Hippocampal formation (tissue), 2 donors: ENCODE measurements around the gene GPR153.

ENCODE experiments used
- DNase-seq, 2 donors: peaks; one replicate each; lab custom pipeline; 2025; lab: John Stamatoyannopoulos, UW

GPR153 gene

DNA sequence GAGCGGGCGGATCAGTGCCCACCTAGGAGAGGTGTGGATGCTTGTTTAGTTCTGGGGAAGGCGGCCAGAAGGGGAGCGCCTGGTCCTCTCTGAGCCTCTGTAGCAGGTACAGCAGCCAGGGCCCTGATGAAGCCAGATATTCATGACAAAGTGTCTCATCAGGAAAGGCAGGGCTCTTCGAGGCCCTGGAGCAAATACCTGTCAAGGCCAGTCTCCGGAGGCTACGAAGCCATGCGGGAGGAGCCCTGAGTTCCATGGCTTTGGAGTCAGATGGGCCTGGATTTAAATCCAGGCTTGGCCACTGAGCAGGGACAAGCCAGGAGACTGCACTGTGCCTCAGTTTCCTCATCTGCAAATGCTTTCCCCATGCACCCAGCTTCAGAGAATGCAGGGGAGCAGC lies 25.4 kb upstream of the GPR153 start:
- no peak for DNase-seq

DNA sequence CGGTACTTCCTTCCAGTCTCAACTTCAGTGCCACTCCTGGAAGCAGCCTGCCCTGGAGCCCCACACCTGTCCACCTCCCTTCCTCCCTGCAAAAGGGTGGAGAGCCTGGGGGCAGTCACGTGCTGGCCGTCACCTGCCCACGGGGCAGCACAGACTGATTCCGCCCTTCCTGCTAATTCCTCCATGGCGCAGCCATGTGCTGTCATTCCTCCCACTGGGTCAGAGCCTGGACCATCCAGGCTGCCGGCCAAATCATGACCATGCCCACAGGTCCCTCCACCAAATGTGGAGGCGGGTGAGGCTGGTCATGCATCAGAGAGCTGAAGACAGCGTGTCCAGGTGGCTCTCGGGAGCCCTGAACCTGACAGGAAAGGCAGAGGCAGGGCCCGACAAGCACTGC lies 24.4 kb upstream of the GPR153 start:
- DNase-seq: no peak

DNA sequence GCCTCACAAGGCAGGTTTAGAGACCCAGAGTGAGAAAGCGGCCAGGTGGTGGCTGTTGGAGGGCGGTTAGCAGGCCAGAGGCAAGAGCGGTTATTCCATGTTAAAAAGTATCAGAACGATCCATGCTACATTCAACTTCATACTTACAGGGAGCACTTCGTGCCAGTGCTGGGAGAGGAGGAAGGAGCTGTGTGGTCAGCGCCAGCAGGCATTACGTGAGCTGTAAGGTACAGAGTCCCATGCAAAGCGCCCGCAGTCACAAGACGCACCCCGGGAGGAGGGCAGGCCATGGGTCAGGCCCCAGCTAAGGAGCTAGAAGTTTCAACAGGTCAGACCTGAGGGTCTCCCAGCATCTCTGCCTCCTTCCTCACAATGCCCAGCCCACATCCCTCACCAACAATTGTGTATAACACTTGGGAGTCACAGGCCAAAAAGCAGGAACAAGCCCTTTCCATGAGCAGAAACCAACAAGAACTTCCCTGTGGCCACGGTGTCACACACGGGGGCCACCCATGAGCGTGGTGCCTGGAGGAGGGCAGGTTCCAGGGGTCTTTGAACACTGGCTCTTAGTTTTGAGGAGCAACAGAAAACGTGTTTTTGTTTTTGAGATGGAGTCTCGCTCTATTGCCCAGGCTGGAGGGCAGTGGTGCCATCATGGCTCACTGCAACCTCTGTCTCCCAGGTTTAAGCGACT lies 21.8 kb upstream of the GPR153 start:
- no peak for DNase-seq

DNA sequence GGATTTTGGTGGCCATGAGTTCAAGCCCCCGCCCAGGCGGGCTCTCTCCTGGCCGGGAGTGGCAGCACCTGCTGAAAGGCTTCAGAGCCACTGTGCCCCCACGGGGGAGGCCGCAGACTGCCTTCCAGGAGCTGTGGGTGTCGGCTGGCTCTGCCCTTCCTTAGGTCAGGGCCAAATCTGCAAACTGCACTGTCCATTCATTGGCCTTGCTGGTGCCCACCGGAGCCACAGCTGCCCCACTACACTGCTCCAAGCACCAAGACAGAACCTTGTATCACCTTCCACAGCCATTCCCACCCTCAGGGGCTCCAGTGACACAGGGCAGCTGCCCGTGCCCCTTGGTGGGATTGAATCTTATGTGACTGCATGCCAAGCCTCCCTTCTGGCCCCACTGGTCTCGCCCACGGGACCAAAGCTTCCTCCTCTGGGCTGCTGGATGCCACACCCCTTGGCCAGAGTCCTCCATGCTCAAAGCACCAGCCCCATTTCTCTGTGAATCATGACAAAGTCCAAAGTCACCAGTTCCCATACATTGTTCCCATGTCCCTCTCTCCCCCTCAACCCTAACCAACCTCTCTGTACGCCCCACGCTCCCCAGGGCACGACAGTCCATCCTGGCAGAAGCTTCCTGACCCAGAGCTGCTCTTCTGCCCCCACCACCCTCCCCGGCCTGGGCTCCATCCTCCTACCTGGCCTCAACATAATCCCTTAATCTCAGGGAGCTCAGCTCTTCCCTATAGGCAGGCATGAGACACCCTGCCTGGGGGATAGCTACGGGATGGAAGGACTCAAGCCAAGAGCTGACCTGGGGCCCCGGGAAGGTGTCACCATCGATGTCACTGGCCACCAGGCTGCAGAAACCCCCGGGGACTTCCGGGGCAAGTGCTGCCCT lies 20.9 kb upstream of the GPR153 start:
- DNase-seq: no peak

DNA sequence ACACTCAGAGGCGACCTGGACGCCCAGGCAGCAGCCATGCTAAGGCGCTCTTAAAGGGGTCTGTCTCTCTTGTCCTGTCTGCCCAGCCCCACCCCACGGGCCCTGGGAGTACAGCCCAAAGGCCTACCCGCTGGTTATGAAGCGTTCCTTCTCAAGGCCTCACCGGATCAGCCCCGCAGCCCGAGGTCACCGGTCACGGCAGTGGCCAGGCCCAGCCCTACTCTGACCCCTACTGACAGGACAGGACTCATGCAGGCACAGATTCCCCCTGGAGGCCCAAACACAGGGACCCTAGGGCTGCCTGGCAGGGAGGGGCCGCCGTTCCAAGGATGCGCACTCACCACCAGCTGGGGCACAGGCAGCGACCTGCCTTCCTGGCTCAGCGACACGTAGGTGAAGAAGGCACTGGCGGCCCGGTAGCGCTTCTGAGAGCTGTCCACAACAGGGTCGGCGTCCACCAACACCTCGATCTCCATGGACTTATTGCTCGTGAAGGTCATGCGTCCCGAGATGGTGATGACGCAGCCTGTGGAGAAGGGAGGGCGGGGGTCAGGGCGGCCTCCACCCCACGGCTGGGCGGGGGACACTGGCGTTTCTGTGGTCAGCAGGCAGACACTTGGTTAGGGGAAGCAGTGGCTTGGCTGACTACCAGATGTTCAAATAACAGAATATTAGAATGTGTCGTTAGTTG lies 20.0 kb upstream of the GPR153 start:
- no peak for DNase-seq

DNA sequence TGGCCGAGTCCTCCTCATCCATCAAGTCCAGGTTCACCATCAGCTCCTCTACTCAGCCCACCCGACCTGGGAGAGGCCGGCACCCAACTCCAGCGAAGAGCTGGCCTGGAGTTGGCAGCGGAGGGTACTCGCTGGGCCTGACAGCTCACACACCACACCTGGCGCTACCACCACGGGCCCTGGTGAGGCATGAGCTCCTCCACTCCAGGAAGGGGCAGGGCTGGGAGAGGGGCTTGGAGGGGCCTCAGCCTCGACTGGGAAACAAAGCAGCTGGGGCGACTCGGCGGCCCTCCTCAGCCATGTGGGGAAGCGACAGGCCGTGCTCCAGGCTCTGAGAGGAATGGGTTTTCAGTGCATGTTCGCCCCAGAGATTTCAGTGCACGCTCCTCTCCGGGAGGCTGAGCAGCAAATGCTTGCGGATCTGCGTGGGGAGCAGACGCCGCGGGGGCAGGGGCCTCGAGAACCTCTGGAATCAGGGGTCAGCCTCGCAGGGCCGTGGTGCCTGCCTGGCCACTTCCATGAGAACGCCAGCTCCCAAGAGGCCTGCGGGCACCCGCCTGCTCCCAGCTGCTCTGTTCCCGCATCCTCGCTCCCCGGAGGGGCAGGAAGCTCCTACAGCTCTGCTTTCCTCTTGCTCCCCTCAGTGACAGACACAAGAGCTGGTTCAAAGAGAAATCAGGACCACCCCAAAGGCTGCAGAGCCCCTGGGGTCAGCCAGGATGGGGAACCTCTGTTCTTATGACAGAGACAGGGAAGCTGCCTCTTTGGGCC lies 18.9 kb upstream of the GPR153 start:
- no peak for DNase-seq

DNA sequence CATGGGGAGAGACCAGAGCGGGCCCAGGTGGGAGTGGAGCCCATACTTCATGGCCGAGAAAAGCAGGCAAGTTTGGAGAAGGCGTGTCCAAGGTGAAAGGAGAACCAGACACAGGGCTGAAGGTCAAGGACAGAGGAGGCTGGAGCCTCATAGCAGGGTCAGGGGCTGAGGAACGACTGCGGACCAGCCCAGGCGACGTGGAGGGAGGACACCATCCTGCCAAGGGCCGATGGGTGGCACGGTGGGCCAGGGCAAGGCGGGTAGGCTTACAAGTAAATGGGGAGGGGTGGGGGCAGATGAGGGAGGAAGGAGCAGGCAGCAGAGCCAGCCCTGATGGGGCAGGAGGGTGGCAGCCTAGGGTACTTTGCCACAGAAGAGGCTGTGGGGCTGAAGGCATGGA lies 18.2 kb upstream of the GPR153 start:
- DNase-seq: no peak

DNA sequence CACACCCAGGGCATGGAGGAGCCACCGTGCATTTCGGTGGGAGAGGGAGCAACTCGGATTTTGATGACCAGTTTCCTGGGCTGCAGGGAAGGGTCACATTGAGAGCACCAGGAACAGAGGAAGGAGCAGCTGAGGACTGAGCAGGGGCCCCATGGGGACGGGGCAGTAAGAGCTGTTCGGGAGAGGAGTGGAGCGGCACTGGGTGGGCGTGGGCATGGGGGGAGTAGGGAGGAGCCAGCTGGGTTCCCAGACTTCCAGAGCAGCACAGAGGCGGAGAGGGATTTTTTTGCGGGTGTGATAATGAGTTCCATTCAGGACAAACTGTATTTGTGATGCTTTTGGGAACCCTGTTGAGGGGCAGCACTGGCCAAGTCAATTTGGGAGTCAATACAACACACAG lies 17.4 kb upstream of the GPR153 start:
- DNase-seq: no peak

DNA sequence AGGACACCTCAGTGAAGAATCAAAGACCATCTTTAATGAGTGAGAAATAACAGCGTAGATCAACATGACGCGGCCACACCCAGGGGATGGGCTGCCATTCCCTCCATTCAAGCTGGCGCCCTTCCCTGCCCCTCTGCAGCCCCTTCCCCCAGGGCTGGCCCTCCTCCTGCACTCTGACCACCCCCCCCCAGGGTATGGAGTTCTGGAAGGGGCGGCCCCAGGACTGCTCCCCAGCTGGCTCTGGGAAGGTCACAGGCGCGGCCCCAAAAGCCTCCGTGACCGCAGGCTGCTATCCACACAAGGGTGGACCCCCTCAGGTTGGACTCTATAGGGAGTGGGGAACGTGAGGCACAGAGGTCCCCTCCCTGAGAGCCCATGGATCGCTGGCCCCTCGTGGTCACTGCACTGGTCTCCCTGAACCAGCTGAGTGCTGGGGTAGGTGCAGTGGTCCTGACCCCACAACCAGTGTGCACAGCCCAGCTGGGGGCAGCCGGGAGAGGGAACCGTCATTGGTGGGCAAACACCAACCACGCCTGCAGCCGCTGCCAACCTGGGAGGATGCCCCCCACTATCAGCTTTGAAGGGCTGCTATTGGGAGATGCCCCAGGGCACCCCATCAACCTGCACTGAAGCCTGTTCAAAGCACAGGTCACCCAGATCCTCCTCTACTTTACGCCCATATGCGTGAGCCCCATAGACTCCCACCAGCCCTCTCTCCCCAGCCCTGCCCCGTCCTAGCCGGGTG lies 16.1 kb upstream of the GPR153 start:
- DNase-seq: no peak

DNA sequence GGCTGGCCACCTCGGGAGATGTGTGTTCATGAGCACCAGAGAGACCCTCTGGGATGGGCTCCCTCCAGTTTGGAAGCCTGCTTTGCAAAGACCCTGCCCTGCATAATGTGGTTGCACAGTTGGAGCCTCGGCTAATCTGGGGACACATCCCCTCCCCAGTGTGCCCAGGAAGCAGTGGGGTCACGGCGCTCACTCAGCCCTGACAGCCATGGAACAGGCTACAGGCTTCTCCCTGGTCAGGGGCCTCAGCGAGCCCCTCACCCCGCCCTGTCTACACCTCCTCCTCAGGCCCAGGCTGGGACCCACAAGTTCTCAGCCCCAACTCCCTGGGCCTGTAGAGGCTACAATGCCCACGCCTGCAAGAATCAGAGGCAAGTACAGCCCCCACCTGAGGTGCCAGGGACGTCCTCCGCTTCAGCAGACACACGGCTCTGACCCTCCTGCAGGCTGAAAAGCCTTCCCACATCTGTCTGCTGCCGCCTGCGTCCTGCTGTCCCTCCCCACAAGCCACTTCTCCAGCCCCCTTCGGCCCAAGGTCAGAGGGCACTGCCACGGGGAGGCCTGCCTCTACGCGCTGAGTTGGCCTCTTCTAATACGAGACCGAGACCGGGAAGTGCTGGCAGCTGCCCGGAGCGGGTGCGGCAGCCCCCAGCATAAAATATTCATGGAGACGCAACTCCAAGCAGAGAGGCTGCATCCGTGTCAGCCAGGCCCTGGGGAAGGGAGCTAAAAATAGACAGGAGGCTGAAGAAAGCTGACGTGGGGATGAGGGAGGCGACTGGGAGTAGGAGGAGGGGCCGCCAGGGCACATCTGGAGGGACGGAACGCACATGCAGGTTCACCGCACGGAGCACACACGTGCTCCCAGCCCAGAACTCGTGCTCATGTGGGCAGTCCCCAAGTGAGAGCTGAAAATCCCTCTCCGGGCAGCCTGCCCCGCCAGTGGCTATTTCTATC lies 15.2 kb upstream of the GPR153 start:
- DNase-seq: no peak

DNA sequence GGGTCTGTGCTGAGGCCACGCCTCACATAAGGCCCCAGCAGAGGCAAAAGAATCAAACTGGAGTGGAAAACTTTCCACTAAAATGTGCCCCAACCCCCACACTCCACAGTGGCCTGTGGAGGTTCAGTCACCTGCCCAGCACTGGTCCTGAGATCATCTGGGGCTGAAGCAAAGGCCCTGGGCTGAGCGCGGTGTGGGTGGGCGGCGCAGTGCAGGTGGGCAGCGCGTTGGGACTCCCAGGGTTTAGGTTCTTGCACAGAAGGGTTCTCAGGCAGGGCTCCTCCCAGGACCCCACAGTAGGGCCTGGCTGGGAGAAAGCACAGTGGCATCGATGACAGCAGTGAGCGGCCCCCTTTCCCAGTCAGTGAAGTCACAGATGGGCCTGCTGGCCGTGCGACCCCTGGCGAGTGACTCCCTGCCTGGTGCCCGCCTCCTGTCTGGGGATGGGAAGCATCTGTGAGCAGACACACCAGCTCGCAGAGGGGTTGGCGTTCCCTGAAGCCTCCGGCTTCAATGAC lies 13.8 kb upstream of the GPR153 start:
- DNase-seq: no peak

DNA sequence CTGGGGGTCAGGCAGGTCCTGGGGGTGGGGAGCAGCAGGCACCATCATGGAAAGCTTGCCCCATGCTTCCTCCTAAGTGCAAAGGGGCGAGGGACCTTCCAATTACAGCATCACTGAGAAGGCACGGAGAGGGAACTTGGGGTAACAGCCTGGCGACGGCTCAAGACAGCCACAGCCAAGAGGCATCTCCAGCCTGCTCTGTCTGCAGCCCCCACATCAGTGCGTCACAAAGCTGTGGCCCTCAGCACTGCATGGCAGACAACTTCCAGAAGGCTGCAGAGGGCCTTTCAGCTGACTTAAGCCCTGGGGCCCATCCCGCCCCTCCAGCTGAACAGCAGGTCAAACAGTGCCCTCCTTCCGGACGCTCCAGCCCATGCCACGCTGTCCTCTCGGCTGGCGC lies 13.2 kb upstream of the GPR153 start:
- DNase-seq: no peak

DNA sequence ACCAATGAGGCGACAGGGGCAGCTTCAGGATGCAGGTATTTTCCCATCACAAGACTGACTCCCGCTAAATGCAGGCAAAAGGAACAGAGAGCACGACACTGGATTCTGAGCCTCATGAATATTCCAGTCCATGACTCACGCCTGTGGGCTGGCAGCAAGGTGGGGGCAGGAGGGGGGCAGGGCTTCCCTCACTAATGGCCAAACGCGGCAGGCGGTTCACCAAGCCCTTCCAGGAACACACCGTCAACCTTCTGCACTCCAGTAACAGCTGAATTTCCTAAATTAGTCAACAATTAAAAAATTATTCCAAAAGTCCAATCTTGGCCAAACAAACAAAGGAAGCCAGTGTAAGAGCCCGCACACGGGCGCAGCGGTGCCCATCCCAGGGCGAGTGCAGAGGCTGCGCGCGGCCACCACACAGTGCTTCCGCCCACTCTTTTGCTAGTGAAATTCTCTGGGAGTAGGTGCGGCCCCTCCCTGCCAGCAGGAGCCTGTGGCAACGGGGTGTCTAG lies 12.5 kb upstream of the GPR153 start:
- peak in 1 of 2 donors; percentile 24 for DNase-seq

DNA sequence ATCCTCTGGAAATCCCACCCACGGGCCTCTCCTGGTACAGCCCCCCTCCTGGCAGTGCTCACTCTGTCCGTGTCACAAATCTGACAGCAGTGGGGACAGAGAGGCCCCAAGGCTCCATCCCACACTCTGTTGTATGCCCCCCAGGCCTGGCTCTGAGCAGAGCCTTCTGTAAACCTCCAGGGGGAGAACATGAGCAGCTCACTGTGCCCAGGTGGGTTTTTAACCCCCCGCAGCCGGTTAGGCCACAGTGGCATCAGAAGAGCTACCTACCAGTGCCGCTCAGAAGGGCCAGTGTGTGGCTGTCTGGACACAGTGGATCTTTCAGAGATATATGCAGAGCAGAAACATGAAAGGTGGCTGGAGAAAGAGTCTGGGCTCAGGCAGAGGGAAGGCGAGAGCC lies 12.0 kb upstream of the GPR153 start:
- DNase-seq: no peak

DNA sequence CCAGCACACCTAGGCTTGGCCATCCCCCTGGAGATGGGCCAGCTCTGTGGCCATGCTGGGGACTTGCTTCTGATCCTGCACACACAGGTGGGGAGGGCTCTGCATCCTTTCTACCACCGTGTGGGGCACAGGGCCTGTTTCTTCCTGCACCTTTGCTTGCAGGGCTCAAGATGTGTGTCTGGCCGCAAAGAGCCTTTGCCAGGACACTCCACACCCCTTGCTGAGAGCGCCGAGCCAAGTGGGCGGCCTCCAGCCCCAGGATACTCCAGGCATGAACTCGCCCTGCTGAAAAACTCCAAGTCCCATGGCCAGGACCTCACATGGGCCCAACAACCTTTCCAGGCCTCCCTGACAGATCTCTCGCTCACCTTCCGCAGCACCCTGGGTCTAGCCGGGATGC lies 11.6 kb upstream of the GPR153 start:
- DNase-seq: no peak

DNA sequence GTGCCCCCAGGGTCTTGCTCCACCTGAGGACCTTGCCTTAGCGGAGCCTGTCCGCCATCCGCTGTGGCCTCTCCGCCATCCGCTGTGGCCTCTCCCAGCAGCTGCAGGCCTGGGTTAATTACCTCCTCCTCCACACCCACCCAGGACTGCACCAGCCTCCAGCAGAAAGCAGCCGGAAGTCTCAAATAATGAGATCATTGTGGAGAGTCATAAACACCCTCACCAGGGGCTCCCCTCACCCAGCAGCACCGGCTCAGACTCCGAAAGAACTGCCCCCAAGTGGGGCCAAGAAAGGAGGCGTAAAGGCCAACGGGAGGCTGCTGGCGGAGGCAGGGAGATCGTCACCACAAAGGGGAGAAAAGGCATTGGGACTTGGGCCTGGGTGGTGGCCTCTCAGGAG lies 10.7 kb upstream of the GPR153 start:
- no peak for DNase-seq

DNA sequence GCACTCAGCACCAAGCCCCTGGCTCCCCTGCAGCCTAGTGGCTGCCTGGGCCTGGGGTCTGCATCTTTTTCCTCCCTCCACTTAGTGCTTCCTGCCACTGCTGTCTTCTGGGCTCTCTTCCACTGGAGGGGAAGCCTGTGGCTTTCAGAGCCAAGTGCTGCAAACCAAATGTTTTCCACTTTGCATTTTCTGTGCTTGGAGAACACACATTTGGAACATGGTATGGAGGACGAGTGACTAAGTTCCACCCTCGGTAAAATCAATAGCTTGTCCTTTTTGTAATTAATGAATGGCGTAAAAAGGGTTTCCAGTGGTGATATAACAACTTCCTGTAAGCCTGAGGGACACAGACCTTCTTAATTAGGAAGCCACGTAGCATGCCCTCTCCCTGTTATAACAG lies 10.1 kb upstream of the GPR153 start:
- peak in 1 of 2 donors; percentile 5 for DNase-seq

DNA sequence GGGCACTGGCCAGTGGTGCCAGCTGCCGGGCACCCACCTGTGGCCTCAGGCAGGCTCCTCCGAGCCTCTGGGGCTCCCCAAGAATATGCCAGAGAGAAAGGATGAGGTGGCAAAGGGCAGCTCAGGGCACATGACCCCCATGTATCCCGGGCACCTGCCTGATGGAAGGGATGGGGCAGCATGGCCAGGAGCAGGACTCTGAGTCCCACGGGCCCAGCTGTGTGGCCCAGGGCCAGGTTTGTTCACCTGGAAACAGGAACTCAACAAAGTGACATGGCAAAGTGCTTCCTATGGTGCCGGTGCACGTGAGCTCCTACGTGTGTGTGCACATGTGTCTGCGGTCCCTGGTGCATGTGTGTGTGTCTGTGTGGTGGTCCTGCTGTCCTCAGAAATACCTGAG lies 9.5 kb upstream of the GPR153 start:
- no peak for DNase-seq

DNA sequence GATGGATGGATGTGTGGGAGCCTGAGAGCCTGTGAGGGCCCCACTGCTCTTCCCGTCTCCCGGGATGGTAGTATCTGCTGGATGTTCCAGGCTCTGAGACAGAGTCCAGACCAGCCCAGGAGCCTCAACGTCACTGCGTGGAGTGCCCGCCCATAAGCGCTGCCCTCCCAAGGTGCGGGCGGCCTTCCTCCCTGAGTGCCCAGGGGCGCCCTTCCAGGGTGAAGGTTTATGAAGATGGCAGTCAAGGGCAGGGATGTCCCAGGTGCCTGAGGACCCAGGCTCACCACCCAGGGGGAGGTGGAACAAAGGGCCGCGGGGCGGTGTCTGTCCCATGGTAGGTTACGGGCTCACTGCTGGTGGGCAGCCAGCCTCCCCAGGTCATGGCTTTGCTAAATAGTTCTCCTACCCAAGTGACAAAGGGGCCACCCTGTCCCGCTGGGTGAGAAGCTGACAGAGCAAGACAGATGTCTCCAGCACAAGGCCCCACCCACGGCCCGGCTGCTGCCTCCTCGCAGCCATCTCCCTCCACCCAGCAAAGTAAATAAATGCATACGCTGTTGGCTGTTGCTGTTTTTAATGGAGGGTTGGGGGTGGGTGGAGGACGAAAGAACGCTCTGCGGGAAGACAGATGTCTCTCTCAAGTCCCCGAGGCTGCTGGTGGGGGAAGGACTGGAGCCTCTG lies 9.0 kb upstream of the GPR153 start:
- DNase-seq: no peak
